Tibial artery (tissue), 4 donors: ENCODE measurements around the gene SNCAIP.

ENCODE experiments used
- DNase-seq, 2 donors: peaks; one replicate each; pipeline ENCODE4 v3.0.0-alpha.2; 2019
- H3K27ac ChIP-seq, 2 donors: fragments of 200-600 bp; sonication (generic) in 1 of 2; 1 replicate in 1 of 2; 2 replicates in 1 of 2; pipeline ENCODE4 v1.5.1; 2018 to 2019; ENCODE audit warnings: mild to moderate bottlenecking in 1 of 2
- H3K27me3 ChIP-seq, 2 donors: fragments of 200-600 bp; sonication (generic) in 1 of 2; one replicate each; pipeline versions ENCODE4 v1.5.1 to v1.6.0; 2016 to 2019
- H3K36me3 ChIP-seq, 3 donors: fragments of 200-600 bp; sonication (generic) in 2 of 3; one replicate each; pipeline ENCODE4 v1.5.1; 2016 to 2019; ENCODE audit warnings: mild to moderate bottlenecking in 2 of 3
- H3K4me1 ChIP-seq, 4 donors: fragments of 200-600 bp; sonication (generic) in 2 of 4; 1 replicate in 3 of 4; 2 replicates in 1 of 4; pipeline ENCODE4 v1.5.1; 2016 to 2019
- H3K4me3 ChIP-seq, 2 donors: fragments of 200-600 bp; sonication (generic) in 1 of 2; 1 replicate in 1 of 2; 2 replicates in 1 of 2; pipeline ENCODE4 v1.5.1; 2018 to 2019; ENCODE audit warnings: mild to moderate bottlenecking in 2 of 2
- H3K9me3 ChIP-seq, 3 donors: fragments of 200-600 bp; sonication (generic) in 1 of 3; one replicate each; pipeline ENCODE4 v1.5.1; 2016 to 2019
- intact Hi-C: fragments of 100-400 bp; cut with DNase I; formaldehyde crosslinking; loops from one replicate; pipeline ENCODE4 v1.15.0; 2023; ENCODE audit warnings: low total_unique reads
- TF ChIP-seq, protein P1 (sequence below), 2 experiments: fragments of 200-600 bp in 1 of 2; fragments of 450-650 bp in 1 of 2; IDR thresholded peaks; one replicate each; pipeline ENCODE4 v1.5.1; 2017 to 2019; ENCODE audit warnings: antibody characterized with exemption in 2 of 2, mild to moderate bottlenecking in 1 of 2, moderate library complexity in 1 of 2

SNCAIP gene

DNA sequence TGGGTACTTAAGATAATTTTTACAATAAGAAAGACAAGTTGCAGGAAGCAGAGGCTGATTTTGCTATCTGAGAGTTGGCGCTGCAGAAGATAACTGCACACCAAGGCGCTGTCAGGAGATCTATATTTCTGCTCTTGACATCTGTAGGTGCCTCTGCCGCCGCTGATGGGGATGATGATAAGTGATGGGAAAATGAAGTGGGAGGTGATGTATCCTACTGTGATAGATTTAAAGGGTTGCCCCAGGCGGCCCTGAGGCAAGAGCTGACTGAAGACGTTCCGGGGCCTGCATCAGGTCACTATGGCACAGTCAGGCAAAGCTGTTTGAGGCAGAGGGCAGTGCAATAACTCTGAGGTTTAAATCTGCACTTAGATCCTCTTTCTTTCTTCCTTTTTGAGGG, 78.1 kb downstream of the SNCAIP start:
- no peaks in the 10 kb centered on the region for H3K27me3 ChIP-seq
- H3K36me3 ChIP-seq, result no peaks in the 10 kb centered on the region
- H3K4me1 ChIP-seq, result peaks cover 0 to 26% (median 7%) of the 10 kb centered on the region in 4 donors
- DNase-seq, result no peak
- no peak overlapping the region for H3K27ac ChIP-seq
- TF ChIP-seq, protein P1, sequence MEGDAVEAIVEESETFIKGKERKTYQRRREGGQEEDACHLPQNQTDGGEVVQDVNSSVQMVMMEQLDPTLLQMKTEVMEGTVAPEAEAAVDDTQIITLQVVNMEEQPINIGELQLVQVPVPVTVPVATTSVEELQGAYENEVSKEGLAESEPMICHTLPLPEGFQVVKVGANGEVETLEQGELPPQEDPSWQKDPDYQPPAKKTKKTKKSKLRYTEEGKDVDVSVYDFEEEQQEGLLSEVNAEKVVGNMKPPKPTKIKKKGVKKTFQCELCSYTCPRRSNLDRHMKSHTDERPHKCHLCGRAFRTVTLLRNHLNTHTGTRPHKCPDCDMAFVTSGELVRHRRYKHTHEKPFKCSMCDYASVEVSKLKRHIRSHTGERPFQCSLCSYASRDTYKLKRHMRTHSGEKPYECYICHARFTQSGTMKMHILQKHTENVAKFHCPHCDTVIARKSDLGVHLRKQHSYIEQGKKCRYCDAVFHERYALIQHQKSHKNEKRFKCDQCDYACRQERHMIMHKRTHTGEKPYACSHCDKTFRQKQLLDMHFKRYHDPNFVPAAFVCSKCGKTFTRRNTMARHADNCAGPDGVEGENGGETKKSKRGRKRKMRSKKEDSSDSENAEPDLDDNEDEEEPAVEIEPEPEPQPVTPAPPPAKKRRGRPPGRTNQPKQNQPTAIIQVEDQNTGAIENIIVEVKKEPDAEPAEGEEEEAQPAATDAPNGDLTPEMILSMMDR (IDR thresholded peaks at IDR 0.05), result no peak
- intact Hi-C loops, result no loop called here
- H3K4me3 ChIP-seq, result no peak overlapping the region
- H3K9me3 ChIP-seq, result no peaks in the 10 kb centered on the region

DNA sequence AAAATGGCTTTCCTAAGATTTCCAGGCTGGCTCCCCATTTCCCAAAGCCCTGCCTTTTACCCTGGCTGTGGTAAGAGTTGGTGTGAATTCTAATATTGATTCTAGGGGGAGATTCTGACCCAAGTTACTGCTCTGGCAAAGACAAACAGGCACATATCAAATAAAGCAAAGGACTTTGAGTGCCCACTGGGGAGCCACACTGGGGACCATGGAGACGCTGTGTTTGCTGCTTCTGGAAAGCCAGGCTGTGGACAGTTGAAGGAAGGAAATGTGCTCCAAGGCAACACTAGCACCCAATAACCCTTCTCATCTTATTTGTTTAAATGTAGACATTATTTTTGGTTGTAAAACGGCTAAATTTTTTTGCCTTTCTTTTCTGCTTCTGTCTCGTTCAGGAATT, 78.7 kb downstream of the SNCAIP start:
- Histone ChIP-seq H3K4me3 (no peak overlapping the region), H3K9me3 (no peaks in the 10 kb centered on the region), H3K27ac (no peak overlapping the region), H3K4me1 (peaks cover 0 to 20% (median 7%) of the 10 kb centered on the region in 4 donors), H3K27me3 (no peaks in the 10 kb centered on the region), H3K36me3 (no peaks in the 10 kb centered on the region)
- DNase-seq, result no peak
- intact Hi-C loops, result no loop called here
- TF ChIP-seq, protein P1 (IDR thresholded peaks at IDR 0.05), result no peak

DNA sequence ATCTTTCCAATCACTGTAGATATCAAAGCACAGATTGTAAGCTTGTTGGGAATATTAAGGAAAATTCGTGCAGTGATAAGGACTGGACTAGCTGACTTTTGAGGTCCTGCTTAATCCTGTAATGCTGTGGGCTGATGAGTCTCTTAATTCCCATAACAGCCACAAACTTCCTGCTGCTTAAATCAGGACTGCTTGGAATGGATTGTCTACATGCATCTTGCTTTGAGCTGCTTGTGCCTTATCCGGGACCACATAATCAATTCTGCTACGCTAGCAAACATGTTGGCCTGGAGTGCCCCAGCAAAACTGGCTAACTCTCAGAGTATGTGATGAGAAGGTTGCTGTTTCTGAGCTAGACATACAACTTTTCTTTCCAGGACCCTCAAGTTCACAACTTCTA, 79.6 kb downstream of the SNCAIP start:
- H3K36me3 ChIP-seq, result no peaks in the 10 kb centered on the region
- intact Hi-C loops, result no loop called here
- TF ChIP-seq, protein P1 (IDR thresholded peaks at IDR 0.05), result no peak

DNA sequence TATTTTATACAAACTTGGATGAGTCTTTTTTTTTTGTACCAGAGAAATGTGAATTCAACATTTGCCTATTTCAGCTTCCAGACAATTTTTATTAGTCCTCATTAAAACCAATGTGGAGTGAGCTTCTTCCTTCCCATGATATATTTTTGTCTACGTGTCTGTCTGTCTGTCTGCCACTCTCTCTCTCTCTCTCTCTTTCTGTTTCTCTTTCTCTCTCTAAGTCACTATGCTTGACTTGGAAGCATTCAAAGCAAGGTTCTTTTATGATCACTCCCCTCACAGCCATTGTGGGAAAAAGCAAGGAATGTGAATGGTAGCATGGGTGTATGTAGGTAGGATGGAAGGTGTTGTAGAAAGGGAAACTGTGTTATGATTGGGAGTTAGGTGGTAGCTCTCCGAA, 80.2 kb downstream of the SNCAIP start:
- TF ChIP-seq, protein P1 (IDR thresholded peaks at IDR 0.05), result no peak
- no peak for DNase-seq
- peaks cover 0 to 11% (median 0%) of the 10 kb centered on the region in 4 donors for H3K4me1 ChIP-seq
- intact Hi-C loops, result no loop called here
- H3K9me3 ChIP-seq, result no peaks in the 10 kb centered on the region
- H3K27me3 ChIP-seq, result no peaks in the 10 kb centered on the region
- H3K4me3 ChIP-seq, result no peak overlapping the region
- H3K36me3 ChIP-seq, result no peaks in the 10 kb centered on the region
- H3K27ac ChIP-seq, result no peak overlapping the region

More for the DNA sequence above, 79.6 kb downstream of the SNCAIP start:
- no peak overlapping the region for H3K4me3 ChIP-seq
- no peaks in the 10 kb centered on the region for H3K27me3 ChIP-seq
- H3K4me1 ChIP-seq, result peaks cover 0 to 11% (median 0%) of the 10 kb centered on the region in 4 donors
- DNase-seq, result no peak
- H3K27ac ChIP-seq, result no peak overlapping the region
- no peaks in the 10 kb centered on the region for H3K9me3 ChIP-seq

DNA sequence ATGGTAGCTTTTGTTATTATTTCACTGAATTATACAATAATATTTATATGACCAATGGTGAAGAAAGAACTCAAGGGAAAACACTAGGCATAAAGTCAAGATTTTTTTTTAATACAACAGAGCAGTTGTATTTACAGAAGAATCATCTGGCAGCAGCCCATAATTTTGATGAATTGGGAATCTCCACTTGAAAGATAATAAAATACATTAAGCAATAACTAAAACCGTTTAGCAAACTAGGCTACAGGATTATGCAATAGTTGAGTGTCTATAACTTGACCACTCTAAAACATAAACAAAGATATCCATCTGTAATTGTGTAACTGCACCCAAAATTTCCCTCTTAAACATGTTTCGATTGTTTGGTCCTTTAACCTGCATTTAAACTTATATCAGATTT, 80.8 kb downstream of the SNCAIP start:
- no peaks in the 10 kb centered on the region for H3K9me3 ChIP-seq
- intact Hi-C loops, result no loop called here
- H3K36me3 ChIP-seq, result no peaks in the 10 kb centered on the region
- TF ChIP-seq, protein P1 (IDR thresholded peaks at IDR 0.05), result no peak
- H3K27ac ChIP-seq, result no peak overlapping the region
- no peak for DNase-seq
- H3K4me3 ChIP-seq, result no peak overlapping the region
- peaks cover 0 to 11% (median 0%) of the 10 kb centered on the region in 4 donors for H3K4me1 ChIP-seq
- no peaks in the 10 kb centered on the region for H3K27me3 ChIP-seq
